ENCODE data around the gene GARNL3.

GARNL3 gene

DNA sequence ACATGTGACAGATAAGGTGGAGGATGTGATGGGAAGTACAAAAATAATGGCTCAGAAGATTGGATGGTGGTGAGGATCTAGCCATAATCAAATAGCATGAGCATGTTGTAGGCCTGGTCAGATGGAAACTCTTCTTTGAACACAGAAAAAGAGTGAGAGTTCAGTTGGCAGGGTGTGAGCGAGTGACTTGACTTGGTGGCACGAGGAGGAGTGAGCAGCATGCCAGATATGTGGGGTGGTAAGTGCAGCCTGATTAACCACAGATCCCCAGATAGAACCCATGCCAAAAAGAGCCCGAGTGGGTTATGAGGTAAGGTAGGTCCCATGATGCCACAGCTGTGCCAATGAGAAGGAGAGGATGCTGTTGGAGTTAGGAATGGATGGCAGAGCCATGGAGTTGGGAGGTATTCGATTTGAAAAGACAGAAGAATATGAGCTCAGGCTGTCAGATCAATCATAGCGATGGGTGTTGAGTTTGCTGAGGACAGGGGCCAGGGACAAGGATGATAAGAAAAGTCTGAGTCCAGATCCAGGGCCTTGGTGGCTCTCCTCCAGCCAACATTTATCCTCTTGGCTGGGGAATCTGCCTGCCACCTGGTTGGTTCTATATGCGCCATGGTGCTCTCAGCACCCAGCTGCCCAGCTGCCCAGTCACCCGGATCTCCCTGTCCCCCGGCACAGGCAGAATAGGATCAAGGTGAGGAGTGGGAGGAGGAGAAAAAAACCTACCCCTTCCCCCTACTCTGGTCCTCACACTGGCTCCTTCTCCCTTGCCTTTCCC, 16.5 kb downstream of the GARNL3 start:
- DNase-seq, result no peak

DNA sequence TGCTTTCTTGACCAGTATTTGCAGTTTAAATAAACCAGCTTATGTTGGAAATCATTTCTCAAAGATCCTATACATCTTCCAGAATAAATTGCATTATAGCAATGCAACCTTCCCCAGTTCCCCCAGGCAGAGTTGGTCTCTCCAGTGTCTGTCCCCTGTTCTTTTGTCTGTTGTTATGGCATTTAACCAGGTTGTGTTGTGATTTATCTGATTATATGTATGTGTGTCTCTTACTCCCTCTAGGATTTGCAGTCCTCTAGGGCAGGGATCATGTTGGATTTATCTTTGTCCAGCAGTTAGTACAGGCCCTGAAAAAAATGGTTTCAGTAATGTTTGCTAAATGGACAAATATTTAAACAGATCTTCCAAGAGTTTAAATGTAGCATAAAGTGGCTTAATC, 17.3 kb downstream of the GARNL3 start:
- DNase-seq, result no peak

DNA sequence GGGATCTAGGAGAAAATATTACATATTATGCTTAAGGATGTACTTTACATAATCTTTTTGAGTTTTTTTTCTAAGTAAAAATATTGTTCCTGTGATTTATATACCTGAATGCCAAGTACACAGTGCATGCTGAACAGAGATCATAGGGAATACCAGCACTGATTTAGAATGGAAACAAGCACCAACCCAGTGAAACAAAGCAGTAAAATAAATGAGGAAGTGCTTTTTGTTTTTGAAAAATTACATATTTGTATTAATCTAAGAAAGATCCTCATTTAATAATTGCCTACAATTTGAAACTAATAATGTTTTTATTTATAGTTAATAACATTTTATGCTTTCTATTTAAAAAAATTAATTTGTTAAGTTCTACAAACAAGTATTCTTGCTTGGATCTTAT, 18.0 kb downstream of the GARNL3 start:
- no peak for DNase-seq

DNA sequence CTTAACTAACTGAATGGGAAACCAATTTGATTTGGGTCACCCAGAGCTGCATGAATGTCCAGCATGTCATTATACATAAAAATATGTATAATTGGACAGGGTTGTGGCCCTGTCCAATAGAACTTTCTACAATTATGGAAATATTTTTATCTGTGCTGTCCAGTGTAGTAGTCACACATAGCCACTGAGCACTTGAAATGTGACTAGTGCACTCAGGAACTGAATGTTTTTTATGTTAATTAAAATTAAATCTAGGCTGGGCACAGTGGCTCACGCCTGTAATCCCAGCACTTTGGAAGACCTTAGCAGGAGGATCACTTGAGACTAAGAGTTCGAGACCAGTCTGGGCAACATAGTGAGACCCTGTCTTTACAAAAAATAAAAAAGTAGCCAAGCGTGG, 18.6 kb downstream of the GARNL3 start:
- DNase-seq, result no peak

DNA sequence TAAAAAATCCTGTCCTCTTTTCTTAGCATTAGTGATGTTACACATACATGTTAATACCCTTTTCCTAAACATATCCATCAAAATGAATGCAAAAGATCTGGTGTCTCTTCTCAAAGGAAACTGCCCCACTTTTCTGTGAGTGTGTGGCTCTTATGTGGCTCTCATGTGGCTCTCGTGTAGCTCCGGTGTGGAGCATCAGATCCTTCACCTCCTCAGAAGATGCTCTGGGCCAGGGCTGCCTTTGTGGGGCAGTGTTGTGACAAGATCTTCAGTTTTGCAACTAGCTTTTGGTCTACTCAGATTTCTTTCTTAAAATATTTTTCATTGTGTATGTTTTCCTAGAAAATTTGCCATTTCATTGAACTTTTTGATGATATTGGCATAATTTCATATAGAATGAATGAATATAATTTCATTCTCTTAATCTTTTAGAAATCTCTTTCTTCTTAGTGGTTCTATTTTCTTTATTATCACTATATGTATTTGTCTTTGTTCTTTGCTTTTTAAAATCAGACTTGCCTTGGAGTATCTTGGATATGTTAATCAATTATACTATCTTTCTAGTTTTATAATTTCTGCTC, 19.4 kb downstream of the GARNL3 start:
- DNase-seq, result no peak

DNA sequence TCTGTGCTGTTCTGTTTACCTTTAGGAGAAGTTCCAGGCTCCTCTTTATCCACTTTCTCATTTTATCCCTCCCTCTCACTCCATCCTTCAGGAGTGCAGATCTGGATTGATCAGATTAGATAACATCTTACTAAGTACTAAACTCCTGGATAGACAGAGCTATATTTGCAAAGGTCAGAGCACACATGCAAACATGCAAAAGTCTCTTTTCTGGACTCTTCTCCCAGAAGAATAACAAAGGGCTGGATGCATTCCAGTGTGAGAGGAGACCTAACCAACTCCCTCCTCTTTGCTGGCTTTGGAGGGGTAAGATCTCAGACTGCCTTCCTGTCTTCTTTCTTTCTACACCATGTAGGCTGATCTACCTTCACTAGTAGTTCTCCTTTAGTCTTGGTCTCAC, 21.4 kb downstream of the GARNL3 start:
- no peak for DNase-seq

DNA sequence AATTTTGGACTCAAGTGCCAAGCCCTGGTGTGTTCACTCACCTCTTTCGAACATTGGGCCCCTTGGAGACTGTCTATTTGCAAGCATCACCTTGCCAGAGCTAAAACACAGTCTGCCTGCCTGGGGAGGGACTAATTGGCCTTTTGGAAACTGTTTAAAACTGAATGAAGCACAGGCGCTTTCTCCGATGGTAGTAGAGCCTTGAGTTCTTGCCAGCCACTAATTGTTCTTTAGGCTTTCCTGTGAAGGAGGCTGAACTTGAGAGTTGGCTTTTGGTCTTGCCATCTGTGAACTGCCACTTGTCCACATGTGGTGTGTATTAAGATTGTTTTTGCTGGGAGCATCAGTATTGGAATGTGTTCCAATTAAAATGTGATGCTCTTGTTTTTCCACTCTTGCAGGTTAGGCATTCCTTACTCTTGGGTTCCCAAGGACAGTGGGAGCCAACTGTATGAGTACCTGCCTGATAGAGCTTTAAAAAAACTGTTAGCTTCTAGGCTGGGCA, 26.0 kb downstream of the GARNL3 start:
- DNase-seq, result no peak

DNA sequence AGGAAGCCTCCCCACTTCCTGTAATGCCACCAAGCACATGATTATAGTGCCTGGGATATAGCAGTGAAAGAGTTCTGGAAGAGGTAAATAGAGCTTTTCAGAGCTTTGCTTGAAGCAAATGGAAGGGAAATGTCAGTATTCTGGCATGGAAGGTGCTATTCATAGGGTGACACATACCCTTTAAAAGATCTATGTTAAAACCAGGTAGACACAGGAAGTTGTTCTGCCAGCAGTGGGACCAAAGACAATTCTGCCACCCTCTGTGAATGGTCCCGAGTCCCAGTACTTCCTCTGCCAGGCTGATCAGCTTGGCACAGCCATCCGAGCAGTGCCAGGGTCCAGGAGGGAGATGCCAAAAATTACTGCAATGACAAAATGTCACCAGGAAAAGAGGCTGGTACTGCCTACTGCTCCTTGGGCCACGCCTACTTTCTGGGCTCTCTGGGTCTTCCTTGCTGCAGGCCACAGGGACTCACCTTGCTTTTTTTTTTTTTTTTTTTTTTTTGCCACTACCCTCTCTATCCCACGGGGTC, 26.7 kb downstream of the GARNL3 start:
- DNase-seq, result no peak

DNA sequence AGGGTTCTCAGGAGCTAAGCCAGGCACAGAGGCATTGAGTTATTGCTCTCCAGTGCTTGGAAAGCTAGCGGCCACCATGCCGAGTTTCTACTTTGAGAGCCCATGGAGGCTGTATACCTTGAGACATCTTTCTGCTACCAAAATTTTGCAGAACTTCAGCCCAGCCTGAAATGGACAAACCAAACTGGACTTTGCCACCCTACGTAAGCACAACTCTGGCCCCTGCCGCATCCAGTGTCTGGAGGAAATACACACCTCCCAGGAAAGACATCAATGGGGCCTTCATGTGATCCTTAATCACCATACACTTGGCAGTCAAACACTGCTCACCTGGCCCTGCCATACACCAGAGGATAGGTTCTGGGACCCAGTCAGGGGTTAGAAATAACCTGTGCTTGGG, 27.8 kb downstream of the GARNL3 start:
- DNase-seq, result no peak

DNA sequence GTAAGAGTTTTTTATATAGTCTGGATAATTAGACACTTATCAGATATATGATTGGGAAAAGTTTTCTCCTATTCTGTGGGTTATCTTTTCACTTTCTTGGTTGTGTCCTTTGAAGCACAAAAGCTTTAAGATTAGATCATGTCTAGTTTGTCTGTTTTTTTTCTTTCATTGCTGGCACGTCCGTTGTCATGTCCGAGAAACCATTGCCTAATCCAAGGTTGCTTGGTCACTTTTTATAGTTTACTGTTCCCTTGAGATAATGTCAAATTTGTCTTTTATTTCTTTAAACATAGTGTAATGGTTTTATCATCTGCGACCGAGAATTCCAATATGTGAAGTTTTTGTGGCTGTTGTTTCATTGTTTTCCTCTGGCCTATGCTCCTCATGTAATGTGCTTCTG, 28.8 kb downstream of the GARNL3 start:
- DNase-seq, result no peak

DNA sequence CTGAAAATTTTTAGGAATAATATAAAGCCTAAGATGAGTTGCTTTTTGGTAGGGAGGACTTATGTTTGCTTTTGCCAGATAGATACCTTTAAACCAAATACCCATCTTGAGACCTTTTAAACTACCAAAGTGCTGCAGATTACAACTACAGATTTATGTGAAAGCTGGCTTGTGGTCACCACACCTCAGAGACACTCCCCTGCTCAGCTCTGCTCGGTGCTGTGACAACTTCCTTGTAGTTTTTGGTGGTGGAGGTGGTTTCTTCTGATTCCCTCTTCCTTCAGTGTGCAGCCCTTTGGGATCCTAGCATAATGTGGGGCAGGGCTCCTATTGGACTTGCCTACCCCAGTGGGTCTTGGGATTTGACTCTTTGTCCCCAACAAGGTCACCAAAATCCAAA, 29.2 kb downstream of the GARNL3 start:
- no peak for DNase-seq

DNA sequence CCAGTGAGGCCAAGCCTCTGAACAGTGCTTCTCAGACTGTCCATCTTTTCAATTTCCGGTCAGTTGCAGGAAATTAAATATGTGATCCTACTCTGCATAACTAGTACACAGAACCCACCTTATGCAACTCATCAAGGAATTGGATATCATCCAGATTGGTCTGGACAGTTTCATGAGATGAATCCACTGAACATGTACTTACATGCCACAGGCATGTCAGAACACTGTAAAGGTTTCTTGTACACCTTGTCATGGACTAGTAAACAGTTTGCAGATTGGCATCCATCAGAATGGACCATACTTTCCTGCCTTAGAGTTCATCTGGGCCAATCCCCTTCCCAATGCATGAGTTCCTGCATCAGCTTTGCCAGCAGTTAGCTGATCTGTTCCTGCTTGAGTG, 30.4 kb downstream of the GARNL3 start:
- no peak for DNase-seq

DNA sequence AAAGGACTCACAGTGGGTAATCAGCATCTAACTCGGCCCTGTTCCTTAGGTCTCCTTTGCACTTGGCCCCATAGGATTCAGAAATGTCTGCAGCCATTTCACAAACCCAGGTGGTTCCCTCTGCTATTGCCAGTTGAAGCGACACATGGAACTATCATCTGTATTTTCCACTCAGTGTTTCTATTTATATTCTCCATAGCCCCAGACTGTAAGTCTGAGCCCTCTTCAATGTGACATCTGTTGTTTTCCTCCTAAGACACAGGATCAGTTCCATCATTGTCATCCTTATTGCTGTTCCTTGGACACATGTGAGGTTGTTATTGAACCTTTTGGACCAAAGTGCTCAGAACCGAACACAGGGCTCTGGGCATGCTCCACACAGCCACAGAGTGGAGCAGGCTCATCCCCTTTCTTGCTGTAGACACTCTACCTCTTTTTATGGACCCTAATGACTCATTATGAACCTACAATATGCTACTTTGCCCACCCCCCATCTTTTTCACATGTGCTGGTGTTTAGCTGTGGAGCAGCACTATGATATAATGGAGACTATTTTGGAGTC, 36.4 kb downstream of the GARNL3 start:
- no peak for DNase-seq

DNA sequence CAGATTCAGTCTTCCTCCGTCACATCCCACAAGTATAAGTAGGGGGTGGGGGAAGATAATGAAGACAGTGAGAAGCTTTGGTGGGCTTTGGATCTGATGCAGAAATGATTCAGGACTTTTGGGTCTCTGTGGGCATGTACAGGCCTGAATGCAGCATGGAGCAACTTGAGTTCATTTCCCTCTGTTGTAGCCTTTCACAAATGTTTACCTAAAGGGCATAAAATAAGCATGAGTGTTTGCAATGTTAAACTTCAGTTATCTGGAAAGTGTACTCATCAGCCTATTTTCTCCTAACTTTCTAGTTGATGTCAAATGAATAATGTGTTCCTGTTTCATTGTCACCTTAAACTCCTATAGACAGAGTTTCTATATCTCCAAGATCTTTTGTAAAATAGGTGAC, 39.3 kb downstream of the GARNL3 start:
- DNase-seq, result no peak

DNA sequence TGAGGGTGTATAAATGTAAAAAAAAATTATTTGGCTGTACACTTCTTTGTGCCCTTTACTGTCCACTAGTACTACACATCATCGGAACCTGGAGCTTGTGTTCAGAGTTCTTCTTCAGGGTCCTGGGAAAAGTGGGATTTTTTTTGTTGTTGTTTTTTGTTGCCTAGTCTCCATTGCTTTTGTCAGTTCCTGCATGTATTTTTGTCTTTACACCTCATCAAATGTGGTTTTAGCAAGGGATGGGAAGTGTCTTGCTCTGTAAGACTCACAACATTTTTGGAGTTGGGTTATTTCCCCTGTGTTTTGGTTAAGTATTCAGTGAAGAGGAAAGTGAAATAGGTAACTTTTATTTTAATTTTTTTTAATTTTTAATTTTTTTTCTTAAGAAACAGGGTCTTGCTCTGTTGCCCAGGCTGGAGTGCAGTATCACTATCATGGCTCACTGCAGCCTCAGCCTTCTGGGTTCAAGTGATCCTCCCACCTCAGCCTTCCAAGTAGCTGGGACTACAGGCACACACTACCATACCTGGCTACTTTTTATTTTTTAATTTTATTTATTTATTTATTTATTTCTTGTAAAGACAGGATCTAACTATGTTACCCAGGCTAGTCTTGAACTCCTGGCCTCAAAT, 40.7 kb downstream of the GARNL3 start:
- DNase-seq, result no peak

DNA sequence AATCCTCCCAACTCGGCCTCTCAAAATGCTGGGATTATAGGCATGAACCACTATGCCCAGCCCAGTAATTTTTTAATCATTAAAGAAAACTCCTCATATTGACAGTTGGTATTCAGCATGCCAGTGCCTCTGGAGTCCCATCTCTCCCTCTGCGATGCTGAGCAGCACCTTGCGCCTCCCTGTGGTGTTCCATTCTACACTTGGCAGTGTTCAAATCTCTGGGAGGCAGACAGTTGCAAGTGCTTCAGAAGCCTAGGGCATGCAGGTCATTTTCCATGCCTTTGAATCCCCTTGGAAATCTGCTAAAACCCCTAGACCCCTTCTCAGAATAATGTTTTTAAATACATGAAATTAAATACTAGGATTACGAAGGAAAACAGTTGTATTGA, 41.3 kb downstream of the GARNL3 start:
- no peak for DNase-seq

DNA sequence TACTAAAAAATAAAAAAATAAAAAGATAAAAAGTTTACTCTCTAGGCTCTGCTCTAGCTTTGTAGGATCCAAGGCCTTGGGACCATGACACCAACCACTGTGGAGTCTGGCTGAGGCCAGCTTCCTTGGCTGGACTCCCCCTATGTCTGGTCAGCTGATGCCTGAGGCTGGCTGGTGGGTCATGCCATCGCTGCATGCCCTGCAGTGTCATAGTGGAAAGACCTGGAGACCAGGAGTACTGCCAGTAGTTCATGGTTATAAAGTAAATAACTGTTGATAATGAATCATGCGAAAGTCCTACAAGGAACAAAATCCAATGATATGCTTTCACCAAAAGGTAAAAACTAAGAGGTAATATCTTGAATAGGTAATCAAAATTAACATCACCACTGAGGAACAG, 43.2 kb downstream of the GARNL3 start:
- DNase-seq, result no peak

DNA sequence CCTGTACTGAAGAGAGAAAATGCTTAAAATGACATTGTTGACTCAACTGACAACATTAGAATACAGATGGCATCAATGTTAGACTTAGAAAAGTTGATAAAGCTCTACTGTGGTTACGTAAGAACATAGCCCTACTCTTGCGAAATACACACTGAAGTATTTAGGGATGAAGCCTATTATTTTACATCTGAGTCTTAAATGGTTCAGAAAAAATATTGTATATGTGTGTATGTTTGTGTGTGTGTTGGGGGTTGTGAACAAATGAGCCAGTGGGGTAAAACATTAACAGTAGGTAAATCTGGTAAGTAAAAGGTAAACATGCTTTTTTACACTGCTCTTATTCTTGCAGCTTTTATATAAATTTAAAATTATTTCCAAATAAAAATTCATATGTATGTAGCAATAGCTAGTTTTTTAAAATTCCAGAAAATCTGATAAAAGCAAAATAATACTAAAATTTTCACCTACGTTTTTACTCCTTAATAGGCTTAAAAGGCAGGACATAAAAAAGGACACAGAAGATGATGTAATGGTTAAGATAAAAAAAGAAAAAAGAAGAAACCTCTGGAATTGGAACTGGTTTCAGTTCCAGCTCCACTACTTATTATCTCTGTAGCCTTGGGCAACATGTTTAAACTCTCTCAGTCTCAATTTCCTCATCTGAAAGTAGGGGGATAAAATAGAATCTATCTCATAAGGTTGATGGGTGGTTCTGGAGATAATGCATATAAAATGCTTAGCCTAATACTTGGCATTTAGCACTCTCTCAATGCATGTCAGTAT, 44.3 kb downstream of the GARNL3 start:
- DNase-seq, result no peak

DNA sequence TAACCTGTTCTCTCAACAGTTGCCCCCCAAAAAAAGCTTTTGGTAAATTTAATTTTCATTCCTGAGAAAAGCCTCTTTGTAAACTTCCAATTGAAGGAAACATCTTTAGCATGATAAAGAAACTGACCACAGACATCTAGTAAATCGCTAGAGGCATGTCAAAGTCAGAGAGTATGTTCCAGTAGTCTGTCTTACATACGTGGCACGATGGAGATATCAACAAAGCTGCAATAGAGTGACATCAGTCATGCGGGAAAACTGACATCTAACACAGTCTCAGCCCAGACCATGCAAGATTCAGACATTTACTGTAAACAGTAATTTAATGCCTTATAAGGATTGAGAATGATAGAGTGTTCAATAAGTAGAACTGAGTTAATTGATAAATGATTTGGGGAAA, 45.1 kb downstream of the GARNL3 start:
- DNase-seq, result no peak

DNA sequence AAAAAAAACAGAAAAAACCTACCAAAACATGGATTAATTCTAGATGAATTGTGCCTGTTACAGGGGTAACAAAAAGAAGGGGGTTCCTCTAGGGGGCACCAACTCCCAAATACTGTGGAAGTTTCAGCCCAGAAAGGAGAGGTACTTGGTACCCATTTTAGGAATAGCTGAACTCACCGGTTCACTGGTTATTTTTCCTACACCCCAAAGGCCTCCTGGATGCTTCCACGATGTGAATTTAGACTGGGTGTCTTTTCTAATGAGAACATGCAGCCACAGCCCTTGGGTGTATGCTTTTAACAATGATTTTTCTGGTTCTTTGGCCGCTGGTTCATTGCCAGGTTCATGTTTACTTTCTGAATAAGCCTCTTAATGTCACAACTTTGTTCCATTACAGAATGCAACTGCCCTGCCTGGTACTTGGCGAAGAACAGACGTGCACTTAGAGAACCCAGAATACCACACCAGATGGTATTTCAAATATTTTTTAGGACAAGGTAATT, 46.7 kb downstream of the GARNL3 start:
- DNase-seq, result no peak

DNA sequence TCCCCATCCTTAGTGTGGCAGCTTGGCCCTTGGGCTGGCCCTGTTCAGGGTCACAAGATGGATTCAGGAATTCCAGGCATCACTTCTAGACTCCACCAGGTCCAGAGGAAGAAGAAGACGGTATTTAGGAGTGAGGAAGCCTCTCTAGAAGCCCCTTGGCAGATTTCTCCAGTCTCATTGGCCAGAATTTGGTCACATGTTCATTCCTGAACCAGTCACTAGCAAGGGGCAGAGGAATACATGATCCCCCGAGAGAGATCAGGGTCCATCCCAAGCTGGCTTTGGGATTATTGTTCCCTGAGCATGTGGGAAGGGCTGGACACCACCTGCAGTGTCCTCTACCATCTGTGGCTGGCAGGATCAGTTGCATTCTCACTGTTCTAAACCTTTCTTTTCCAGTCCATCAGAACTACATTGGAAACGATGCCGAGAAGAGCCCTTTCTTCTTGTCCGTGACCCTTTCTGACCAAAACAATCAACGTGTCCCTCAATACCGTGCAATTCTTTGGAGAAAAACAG, 48.5 kb downstream of the GARNL3 start:
- DNase-seq, result no peak

DNA sequence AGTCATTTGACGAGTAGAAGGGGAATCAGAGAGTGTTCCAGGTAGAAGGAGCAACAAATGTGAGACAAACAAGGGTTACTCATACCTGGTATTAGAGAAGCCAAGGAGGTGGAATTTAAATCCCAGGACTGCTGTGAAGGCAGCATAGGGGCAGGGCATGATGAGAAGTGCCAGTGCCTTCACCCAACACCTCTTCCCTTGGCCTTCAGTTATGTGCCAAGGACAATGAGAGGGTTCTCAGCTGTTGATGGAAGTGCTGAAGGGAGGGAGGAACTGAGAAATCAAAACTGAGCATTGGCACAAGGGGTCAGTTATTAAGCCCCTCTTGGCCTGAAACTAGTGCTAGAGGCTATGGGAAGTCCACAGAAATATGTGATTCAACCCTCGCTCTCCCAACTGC, 50.3 kb downstream of the GARNL3 start:
- DNase-seq, result no peak
